Hematopoietic multipotent progenitor cell treated with erythropoietin and hydrocortisone succinate and interleukin-3 and kit ligand, for 17 days (in vitro differentiated cells): ENCODE measurements around the gene NPSR1.
"Not testable (repeated sequence)": the region's sequence is repeated elsewhere in the genome, so short reads cannot be mapped to it uniquely, and the experiment has no call there.

ENCODE experiments used
- DNase-seq: peaks from one replicate; pipeline ENCODE4 v3.0.0-alpha.2; 2015; ENCODE audit warnings: low spot score

Gene NPSR1, protein sequence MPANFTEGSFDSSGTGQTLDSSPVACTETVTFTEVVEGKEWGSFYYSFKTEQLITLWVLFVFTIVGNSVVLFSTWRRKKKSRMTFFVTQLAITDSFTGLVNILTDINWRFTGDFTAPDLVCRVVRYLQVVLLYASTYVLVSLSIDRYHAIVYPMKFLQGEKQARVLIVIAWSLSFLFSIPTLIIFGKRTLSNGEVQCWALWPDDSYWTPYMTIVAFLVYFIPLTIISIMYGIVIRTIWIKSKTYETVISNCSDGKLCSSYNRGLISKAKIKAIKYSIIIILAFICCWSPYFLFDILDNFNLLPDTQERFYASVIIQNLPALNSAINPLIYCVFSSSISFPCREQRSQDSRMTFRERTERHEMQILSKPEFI

DNA sequence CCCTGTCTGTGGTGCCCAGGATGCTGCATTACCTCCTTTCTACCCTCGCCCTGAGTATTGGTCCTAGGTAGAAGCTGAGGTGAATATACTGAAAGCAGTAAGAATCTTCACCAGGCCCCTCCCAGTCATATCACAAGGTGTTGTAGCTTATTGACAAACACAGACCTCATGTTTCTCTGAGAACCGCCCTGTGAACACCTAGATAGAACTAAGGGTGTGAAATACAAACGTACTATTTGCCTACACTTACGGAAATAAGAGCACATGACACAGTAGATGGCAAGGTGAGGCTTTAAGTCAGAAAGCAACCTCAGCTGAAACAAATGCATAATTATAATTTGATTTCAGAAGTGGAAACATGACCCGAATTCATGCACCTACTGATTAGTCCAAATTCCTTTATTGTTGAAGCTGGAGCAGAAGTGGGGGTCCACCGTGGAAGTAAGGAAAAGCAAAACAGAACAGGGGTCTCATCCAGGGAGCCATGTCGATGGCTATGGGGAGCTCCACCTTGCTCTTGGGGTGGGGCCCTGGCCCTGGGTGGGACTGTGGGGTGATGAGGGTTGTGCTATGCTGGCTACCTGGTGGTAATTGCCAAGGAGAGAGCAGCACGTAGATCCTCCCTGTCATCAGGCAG is at the start of gene NPSR1:
NPSR1 (plus strand) TSS at position 587 of the 637 bp plus-strand sequence. CDS start 195 bp downstream, outside the sequence.
- no peak for DNase-seq

DNA sequence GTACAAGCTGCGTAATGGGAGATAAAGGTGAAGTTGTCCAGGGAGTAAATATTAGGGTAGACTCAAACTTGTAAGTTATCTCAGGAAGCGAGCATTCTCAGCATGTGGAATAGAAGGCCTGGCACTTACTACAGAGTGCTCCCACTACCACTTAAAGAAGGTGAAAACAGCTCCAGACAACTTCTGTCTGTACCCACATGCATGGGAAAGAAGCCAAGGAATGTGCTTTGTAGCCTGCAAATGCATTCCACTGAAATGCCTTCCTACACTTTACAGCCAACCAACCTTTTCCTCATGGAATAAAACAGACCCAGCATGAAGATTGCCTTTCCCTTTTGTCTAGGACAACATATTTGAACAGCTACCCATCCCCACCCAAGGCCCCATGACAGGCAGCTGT is 45.4 kb upstream of the NPSR1 start:
- no peak for DNase-seq

DNA sequence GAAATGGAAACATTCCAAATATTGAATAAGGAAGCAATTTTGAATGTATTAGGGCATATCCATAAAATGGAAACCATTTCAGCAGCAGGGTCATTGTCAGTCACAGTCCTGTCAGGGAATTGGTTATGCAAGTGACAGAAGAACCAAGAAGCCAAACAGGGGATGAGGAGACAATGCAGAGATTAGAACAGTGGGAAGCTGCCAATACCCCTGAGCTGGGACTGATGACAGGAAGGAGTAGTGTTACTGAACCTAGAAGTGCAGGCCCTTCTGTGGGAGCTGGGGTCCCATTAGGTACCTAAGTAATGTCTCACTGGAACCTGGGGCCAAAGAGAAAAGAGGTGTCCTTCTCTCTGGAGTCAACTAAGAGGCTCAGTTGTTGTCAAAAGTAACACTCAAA is 37.6 kb upstream of the NPSR1 start:
- DNase-seq = no peak

DNA sequence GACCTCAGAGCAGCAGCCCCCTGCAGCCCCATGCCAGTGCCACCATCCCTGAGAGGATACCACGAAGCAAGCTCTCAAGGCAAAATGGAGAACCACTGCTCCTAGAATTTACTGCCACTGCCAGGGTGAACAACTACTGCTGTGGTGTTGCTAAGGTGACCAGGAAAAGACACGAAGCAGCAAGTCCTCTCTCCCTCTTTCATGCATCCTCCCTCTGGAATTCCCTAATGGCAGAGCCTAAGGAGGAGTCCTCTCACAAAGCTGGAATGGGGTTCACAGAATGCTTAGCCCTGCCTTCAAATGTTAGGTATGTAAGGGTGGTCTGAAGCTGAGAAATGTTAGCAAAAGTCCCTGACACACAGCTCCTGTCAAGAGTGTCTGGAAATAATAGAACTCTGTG is 35.8 kb upstream of the NPSR1 start:
- no peak for DNase-seq

DNA sequence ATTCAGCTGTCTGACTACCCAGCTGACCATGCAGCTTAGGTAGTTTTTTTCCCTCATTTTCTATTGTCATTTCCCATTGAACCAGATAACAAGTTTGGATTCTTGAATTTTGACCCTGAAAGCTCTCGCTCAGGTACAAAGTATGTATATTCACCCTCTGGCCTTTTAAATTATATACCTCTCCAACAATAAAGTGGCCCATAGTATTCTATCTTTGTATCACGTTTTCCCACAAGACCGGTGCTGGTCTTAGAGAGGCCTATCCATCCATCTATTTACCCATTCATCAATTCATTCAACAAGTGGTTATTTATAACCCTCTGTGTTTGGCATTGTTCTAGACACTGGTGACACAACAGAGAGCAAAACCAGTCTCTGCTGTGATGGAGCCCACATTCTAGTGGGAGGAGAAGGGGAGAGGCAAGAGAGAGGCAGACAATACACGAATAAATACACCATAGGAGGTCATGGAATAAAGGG is 35.2 kb upstream of the NPSR1 start:
- no peak for DNase-seq

DNA sequence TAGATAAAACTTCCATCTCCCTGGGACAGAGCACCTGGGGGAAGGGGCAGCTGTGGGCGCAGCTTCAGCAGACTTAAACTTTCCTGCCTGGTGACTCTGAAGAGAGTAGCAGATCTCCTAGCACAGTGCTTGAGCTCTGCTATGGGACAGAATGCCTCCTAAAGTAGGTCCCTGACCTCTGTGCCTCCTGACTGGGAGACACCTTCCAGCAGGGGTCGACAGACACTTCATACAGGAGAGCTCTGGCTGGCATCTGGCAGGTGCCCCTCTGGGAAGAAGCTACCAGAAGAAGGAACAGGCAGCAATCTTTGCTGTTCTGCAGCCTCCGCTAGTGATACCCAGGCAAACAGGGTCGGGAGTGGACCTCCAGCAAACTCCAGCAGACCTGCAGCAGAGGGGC is 29.4 kb upstream of the NPSR1 start:
- not testable (repeated sequence) for DNase-seq

DNA sequence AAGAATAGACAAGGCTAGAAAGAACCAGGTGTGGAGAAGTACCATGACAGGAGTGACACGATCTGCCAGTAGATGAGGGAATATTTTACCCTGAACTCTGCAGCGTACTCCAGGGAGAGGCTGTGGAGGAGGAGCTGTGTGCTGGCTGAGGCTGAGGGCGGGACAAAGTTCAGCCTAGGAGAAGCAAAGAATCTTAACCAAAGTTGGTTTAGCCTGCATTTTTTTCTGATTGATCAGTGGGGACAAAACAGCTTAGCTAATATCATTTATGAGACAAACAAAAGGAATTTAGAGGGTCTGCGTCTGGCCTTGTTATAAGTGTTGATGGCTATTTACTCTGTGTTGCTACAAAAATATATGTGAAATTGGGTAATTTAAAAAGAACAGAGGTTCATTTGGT is 5.2 kb upstream of the NPSR1 start:
- no peak for DNase-seq

DNA sequence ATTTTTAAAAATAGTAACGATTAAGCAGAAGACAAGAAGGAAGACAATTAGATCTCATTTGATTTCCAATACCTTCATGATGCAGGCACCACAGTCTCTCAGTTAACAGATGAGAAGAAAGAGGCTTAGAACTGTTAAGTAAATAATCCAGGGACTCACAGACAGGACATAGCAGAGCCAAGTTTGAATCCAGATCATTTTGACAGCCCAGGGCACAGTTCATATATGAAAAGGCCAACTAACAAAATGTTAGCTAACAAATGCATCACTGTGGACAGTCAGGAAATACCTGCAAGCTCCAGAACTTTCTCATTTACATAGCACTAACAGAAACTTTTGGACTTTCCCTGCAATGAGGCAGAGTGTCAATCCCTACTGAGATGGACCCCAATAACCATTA is 4.2 kb upstream of the NPSR1 start:
- no peak for DNase-seq

DNA sequence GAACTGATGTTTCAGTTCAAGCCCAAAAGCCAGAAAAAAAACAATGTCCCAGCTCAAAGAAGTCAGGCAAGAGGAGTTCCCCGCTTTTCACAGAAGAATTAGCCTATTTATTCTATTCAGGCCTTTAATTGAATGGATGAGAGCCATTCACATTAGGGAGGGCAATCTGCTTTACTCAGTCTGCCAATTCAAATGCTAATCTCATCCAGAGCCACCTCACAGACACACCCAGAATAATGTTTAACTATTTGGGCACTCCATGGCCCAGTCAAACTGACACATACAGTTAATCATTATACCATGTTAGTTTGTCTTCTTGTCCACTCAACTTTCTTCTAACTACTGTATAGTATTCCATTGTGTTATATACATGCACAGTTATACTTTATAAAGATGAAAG is 2.6 kb upstream of the NPSR1 start:
- no peak for DNase-seq

DNA sequence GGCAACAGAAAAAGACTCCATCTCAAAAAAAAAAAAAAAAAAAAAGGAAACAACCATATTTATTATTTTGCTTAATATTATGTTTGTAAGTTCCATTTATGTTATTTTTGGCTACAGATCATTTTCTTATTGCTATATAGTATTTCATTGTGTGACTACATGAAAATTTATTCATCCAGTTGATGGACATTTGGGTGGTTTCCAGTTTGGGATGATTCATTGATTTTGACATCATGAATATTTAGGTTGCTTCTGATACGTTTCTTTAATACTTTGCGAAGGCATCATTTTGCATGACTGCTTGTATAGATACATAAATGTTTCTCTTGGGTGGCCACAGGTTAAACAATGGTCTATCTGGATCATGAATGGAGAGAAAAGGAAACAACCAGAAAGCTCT is 2.0 kb upstream of the NPSR1 start:
- DNase-seq = no peak

DNA sequence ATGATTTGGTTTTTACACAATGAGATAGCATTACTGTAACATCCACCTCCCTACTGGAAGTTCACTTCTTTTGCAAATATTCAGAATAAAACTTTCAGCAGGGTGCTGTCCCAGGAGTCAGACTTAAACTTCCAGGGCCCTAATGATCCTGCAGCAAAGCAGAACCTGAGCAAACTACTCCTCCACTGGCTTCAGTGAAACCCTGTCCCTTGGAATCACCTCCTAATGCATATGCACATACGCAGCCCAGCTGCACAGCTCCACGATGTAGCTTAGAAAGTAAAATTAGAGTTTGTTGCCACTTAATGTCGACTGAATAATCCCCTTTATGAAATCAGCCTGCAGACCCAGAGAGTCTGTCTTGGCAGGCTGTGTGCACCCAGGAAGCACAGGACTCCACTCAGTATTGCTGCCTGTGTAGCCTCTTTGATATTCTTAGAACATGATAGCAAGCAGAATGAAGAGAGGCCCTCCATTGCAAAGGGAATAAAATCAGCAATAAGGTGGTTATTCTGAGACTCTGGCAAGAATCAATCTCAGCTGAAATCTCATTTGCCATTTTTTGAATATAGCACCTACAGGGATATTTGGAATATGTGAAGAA is 1.6 kb downstream of the NPSR1 start:
- no peak for DNase-seq

DNA sequence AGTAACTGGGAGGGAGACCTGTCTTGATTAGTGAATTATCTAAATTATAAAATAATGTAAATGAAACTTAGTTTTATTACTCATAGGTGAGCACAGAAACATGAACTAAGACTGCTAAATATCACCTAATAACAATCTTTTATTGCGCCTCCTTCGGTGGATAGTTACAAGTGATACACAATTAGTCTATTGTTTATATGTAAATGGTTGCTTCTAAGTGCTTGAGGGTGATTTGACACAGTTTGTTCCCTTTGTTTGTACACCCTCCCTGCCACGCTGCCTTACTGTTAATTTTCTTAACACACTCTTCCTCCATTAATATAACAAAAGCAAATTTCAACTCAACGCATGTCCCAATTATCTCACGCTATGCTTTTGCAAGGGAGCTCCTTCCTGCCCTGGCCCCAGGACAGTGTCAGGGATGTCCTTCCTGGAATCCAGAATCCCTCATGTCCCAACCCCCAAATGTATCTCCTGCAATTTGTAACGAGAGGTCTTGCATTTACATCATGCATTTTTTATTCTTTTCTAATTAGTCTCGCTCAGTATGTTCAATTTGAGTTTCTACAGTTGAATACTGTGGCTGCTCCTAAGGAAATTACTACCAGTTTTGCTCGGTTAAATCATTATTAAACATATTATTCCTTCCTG is 4.2 kb downstream of the NPSR1 start:
- no peak for DNase-seq

DNA sequence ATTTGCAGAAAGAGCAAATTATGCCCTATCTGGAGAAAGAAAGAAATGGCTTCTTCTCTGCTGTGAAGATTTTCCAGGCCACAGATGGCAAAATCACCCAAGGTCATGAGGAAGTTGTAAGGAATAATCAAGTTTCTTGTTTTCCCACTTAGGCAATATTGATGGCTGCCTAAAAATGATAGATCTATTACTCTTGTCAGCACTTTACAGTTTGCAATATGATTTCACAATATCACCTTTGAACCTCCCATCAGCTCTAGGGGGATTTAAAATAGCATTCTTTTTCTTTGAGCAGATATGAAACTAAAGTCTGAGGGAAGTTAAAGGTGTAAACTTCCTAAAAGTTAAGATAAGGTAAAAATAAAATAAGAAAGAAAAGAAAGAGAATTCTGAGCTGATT is 6.7 kb downstream of the NPSR1 start:
- DNase-seq = no peak

DNA sequence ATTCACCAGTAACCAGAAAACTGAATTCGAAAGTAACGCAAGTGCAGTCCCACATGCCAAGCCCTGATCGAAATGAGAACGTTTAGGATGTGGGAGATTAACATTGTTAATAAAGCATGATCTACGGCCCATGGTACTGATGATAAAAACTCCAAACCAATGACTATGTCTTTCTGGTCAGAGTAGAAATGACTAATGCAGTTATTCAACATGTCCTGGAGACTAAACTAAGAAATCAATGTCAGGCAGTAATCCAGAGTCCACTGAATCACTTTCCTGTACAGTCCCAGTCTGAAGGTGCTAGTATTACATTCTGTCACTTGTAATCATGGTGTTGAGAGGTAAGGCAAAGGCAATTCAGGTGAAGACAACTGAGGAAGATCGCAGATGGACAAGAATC is 14.4 kb downstream of the NPSR1 start:
- DNase-seq = no peak

DNA sequence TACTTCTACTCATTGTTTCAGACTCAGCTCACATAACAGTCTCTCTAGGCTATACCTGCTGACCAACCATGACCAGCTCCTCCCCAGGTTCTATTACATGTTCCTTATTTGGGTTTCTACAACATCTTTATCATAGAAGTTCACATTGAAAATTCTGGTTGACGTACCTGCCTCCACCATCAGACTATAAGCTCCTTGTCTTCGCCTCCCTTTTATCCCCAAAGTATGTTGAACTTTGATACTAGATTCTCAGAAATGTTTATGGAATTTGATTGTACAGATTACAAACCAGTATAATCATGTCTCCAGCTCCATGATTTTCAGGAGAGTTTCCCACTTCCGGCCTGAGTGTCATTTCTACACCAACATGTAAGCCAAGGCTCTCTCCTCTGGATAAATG is 15.0 kb downstream of the NPSR1 start:
- DNase-seq = no peak

DNA sequence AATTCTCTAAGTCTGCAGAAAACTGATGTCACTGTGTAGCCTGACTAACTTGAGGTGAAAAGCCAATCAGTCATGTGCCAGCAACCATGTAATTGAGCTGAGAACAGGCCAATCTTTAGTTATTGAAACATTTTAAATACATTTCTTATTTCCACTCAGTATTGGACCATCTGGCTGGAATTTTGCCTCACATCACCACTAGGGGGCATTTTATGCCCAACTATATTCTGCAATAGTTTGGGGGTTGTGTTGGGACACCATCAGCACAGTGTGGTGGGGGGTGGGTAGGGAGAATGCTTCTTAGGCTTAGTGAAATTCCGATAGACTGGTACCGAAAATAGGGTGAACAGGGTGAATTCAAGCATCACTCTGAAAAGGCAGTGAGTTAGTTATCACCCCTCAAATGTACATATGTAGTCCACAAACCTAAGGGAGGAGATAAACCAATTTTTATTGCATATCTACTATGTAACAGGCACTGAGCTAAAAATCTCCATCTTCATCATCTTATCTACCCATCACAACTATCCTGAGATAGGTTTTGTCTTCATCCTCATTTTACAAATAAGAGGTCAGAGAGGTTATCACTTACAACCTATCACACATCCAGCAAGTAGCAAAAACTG is 17.8 kb downstream of the NPSR1 start:
- no peak for DNase-seq

DNA sequence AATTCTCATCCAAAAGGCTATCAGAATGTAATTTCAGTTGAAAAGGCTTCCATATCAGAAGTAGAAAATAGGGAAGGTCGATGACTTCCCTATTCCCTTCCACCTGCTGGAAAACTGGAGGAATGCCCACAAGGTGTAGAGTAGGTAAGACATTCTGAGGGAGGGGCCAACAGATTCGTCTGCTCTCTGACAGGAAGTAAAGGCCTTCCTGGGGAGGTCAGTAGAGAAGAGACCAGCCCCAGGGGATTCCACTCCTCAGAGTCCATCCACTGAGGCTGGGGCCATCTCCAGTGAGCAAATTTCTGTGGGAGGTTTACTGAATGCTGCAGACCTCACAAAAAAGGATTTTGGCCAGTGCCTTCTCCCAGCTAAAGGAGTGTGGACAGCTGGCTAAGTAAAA is 19.5 kb downstream of the NPSR1 start:
- DNase-seq = no peak

DNA sequence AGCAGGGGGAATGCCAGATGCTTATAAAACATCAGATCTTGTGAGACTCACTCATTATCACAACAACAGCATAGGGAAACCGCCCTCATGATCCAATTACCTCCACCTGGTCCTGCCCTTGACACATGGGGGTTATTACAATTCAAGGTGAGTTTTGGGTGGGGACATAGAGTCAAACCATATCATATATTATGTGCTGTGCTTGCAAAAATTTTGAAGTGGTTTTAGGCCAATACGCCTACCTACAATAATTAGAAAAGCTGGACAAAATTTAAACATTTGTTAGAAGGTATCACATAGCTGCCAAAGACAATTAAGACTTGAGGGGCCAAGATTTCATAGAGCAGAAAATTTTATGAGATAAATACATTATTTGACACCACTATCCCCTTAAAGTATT is 29.5 kb downstream of the NPSR1 start:
- no peak for DNase-seq

DNA sequence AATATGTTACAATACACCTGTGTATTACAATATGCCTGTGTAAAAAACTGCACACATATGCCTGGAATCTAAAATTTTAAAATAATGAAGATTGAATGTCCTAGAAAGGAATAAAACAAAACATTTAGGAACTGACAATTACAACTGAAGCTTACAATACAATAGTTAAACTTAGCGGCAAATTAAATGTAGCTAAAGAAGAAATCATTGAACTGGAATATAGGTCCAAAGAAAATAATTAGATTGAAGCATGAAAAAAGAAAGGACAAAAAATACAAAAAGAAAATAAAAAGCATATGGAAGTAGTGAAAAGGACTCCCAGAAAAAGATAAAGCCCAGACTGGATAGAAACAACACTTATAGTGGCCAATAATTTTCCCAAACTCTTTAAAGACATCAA is 38.4 kb downstream of the NPSR1 start:
- DNase-seq = no peak

DNA sequence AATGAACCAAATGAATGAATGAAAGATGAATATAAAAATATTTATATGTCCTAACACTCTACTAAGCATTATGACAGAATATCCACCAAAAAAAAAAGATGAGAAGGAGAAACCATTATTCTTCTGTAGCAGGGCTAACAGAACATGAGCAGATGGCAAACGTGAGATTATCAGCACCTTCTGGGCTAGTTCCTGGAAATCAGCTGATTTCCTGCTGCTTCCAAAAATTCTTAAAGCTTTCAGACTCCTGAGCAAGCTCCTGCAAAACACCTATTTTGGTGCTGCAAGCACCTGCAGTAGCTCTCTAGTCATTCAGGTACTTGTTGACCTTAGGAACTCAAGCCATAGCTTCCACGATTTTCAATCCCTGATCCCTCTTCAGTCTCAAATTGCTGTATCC is 51.8 kb downstream of the NPSR1 start:
- no peak for DNase-seq

DNA sequence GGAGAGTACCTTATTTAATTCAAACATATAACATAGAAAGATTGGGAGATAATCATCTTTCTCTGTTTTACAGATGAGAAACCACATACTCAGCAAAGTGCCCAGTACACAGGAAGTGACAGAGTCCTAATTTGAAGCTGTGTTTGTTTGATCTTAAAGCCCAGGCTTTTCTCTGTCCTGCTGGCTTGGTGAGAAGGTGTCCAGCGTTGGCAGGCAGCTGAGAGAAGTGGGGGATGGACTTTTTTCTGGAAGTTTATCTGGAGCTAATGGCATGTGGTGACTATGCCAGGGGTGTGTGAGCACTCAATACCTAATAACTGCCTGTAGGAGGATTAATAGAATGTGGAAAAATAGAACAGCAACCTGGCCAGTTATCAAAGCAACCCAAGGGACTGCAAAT is 60.8 kb downstream of the NPSR1 start:
- no peak for DNase-seq

DNA sequence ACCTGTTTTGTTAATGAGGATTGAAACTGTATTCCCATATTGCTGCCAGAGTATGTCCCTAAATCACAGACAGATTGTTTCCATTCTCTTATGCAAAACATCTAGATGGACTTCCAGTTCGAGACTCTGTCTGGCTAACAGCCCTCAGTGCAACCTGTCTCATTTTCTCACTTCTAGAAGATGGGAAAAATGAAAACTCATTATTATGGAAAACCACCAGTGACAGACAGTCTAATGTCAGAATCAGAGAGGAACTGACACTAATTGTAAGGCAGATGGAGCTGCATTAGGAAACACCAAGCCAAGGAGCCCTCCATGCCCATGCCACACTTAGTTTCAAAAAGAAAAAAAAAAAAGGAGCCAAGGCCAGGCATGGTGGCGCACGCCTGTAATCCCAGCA is 61.6 kb downstream of the NPSR1 start:
- DNase-seq = no peak
